ENCODE results near the gene ATP8A2.

Gene ATP8A2

GRCh38 chr13:25365720-25366235 lies 6.0 kb upstream of the ATP8A2 start:
- no peak overlapping the region for H3K4me3 ChIP-seq (ENCODE audit: low read depth, low read length)
- no peaks in the 10 kb centered on the region for H3K36me3 ChIP-seq (ENCODE audit: control insufficient read depth, insufficient read depth, low read length)
- peaks cover 9% of the 10 kb centered on the region for H3K27me3 ChIP-seq (ENCODE audit: control insufficient read depth, insufficient read depth, low read length)
- no peaks in the 10 kb centered on the region for H3K4me1 ChIP-seq (ENCODE audit: control insufficient read depth, insufficient read depth, low read length)
- no peaks in the 10 kb centered on the region for H3K9me3 ChIP-seq (ENCODE audit: control insufficient read depth, insufficient read depth, low read length)
- no peak overlapping the region for H3K9ac ChIP-seq (ENCODE audit: low read depth, low read length)

GRCh38 chr13:25371158-25371874 lies 458 bp upstream of the ATP8A2 start:
- peak overlapping the region; percentile 65 for H3K4me3 ChIP-seq (ENCODE audit: low read depth, low read length)
- H3K4me1 ChIP-seq (ENCODE audit: control insufficient read depth, insufficient read depth, low read length) = no peaks in the 10 kb centered on the region
- no peak overlapping the region for H3K9ac ChIP-seq (ENCODE audit: low read depth, low read length)
- peaks cover 42% of the 10 kb centered on the region for H3K27me3 ChIP-seq (ENCODE audit: control insufficient read depth, insufficient read depth, low read length)
- no peaks in the 10 kb centered on the region for H3K9me3 ChIP-seq (ENCODE audit: control insufficient read depth, insufficient read depth, low read length)
- H3K36me3 ChIP-seq (ENCODE audit: control insufficient read depth, insufficient read depth, low read length) = no peaks in the 10 kb centered on the region

- peak overlapping the region; percentile 65 for H3K4me3 ChIP-seq (ENCODE audit: low read depth, low read length)
Measured at GRCh38 chr13:25372284-25373081, 709 bp downstream of the ATP8A2 start.

GRCh38 chr13:25375727-25376358 lies 4.1 kb downstream of the ATP8A2 start:
- Histone ChIP-seq H3K36me3 (ENCODE audit: control insufficient read depth, insufficient read depth, low read length) (no peaks in the 10 kb centered on the region), H3K27me3 (ENCODE audit: control insufficient read depth, insufficient read depth, low read length) (peaks cover 32% of the 10 kb centered on the region), H3K4me1 (ENCODE audit: control insufficient read depth, insufficient read depth, low read length) (no peaks in the 10 kb centered on the region), H3K4me3 (ENCODE audit: low read depth, low read length) (no peak overlapping the region), H3K9me3 (ENCODE audit: control insufficient read depth, insufficient read depth, low read length) (no peaks in the 10 kb centered on the region), H3K9ac (ENCODE audit: low read depth, low read length) (no peak overlapping the region)

More at GRCh38 chr13:25372284-25373081, 709 bp downstream of the ATP8A2 start:
- no peaks in the 10 kb centered on the region for H3K4me1 ChIP-seq (ENCODE audit: control insufficient read depth, insufficient read depth, low read length)
- peaks cover 42% of the 10 kb centered on the region for H3K27me3 ChIP-seq (ENCODE audit: control insufficient read depth, insufficient read depth, low read length)
- no peaks in the 10 kb centered on the region for H3K36me3 ChIP-seq (ENCODE audit: control insufficient read depth, insufficient read depth, low read length)
- H3K9ac ChIP-seq (ENCODE audit: low read depth, low read length) = no peak overlapping the region
- no peaks in the 10 kb centered on the region for H3K9me3 ChIP-seq (ENCODE audit: control insufficient read depth, insufficient read depth, low read length)

- Histone ChIP-seq H3K9me3 (ENCODE audit: control insufficient read depth, insufficient read depth, low read length) (no peaks in the 10 kb centered on the region), H3K27me3 (ENCODE audit: control insufficient read depth, insufficient read depth, low read length) (peaks cover 22% of the 10 kb centered on the region), H3K36me3 (ENCODE audit: control insufficient read depth, insufficient read depth, low read length) (no peaks in the 10 kb centered on the region), H3K4me1 (ENCODE audit: control insufficient read depth, insufficient read depth, low read length) (no peaks in the 10 kb centered on the region), H3K9ac (ENCODE audit: low read depth, low read length) (no peak overlapping the region), H3K4me3 (ENCODE audit: low read depth, low read length) (no peak overlapping the region)
Measured at GRCh38 chr13:25377244-25377962, 5.6 kb downstream of the ATP8A2 start.

- H3K36me3 ChIP-seq (ENCODE audit: control insufficient read depth, insufficient read depth, low read length) = no peaks in the 10 kb centered on the region
- peaks cover 11% of the 10 kb centered on the region for H3K27me3 ChIP-seq (ENCODE audit: control insufficient read depth, insufficient read depth, low read length)
- no peaks in the 10 kb centered on the region for H3K9me3 ChIP-seq (ENCODE audit: control insufficient read depth, insufficient read depth, low read length)
- H3K4me1 ChIP-seq (ENCODE audit: control insufficient read depth, insufficient read depth, low read length) = no peaks in the 10 kb centered on the region
- H3K4me3 ChIP-seq (ENCODE audit: low read depth, low read length) = no peak overlapping the region
- no peak overlapping the region for H3K9ac ChIP-seq (ENCODE audit: low read depth, low read length)
Measured at GRCh38 chr13:25378528-25378927, 6.8 kb downstream of the ATP8A2 start.

GRCh38 chr13:25379011-25379410 lies 7.2 kb downstream of the ATP8A2 start:
- Histone ChIP-seq H3K27me3 (ENCODE audit: control insufficient read depth, insufficient read depth, low read length) (peaks cover 6% of the 10 kb centered on the region), H3K9ac (ENCODE audit: low read depth, low read length) (no peak overlapping the region), H3K4me1 (ENCODE audit: control insufficient read depth, insufficient read depth, low read length) (no peaks in the 10 kb centered on the region), H3K9me3 (ENCODE audit: control insufficient read depth, insufficient read depth, low read length) (no peaks in the 10 kb centered on the region), H3K36me3 (ENCODE audit: control insufficient read depth, insufficient read depth, low read length) (no peaks in the 10 kb centered on the region), H3K4me3 (ENCODE audit: low read depth, low read length) (no peak overlapping the region)

GRCh38 chr13:25380082-25380481 lies 8.3 kb downstream of the ATP8A2 start:
- no peaks in the 10 kb centered on the region for H3K27me3 ChIP-seq (ENCODE audit: control insufficient read depth, insufficient read depth, low read length)
- no peaks in the 10 kb centered on the region for H3K9me3 ChIP-seq (ENCODE audit: control insufficient read depth, insufficient read depth, low read length)

GRCh38 chr13:25380741-25381324 lies 9.1 kb downstream of the ATP8A2 start:
- H3K4me3 ChIP-seq (ENCODE audit: low read depth, low read length) = no peak overlapping the region
- H3K4me1 ChIP-seq (ENCODE audit: control insufficient read depth, insufficient read depth, low read length) = no peaks in the 10 kb centered on the region
- no peaks in the 10 kb centered on the region for H3K36me3 ChIP-seq (ENCODE audit: control insufficient read depth, insufficient read depth, low read length)
- no peaks in the 10 kb centered on the region for H3K9me3 ChIP-seq (ENCODE audit: control insufficient read depth, insufficient read depth, low read length)
- no peaks in the 10 kb centered on the region for H3K27me3 ChIP-seq (ENCODE audit: control insufficient read depth, insufficient read depth, low read length)
- no peak overlapping the region for H3K9ac ChIP-seq (ENCODE audit: low read depth, low read length)

More at GRCh38 chr13:25380082-25380481, 8.3 kb downstream of the ATP8A2 start:
- no peak overlapping the region for H3K9ac ChIP-seq (ENCODE audit: low read depth, low read length)
- no peak overlapping the region for H3K4me3 ChIP-seq (ENCODE audit: low read depth, low read length)
- H3K36me3 ChIP-seq (ENCODE audit: control insufficient read depth, insufficient read depth, low read length) = no peaks in the 10 kb centered on the region
- no peaks in the 10 kb centered on the region for H3K4me1 ChIP-seq (ENCODE audit: control insufficient read depth, insufficient read depth, low read length)

- H3K4me3 ChIP-seq (ENCODE audit: low read depth, low read length) = no peak overlapping the region
- no peak overlapping the region for H3K9ac ChIP-seq (ENCODE audit: low read depth, low read length)
- H3K4me1 ChIP-seq (ENCODE audit: control insufficient read depth, insufficient read depth, low read length) = no peaks in the 10 kb centered on the region
- H3K36me3 ChIP-seq (ENCODE audit: control insufficient read depth, insufficient read depth, low read length) = no peaks in the 10 kb centered on the region
- no peaks in the 10 kb centered on the region for H3K9me3 ChIP-seq (ENCODE audit: control insufficient read depth, insufficient read depth, low read length)
- H3K27me3 ChIP-seq (ENCODE audit: control insufficient read depth, insufficient read depth, low read length) = no peaks in the 10 kb centered on the region
Measured at GRCh38 chr13:25384758-25385410, 13.1 kb downstream of the ATP8A2 start.

Measured in iPS-15b (cell line).